CD14-positive monocyte (primary cell): ENCODE results near the gene OPTC. TPM values are rescaled to one million over a fixed set of nuclear protein-coding genes. Genes with fewer than 3 reads are reported as not detected.

Source experiments
- DNase-seq, 3 donors: peaks; one replicate each; pipeline ENCODE4 v3.0.0-alpha.2; 2011 to 2022
- H2AFZ ChIP-seq: 2 replicates; pipeline ENCODE4 v1.6.0; 2012; ENCODE audit warnings: mild to moderate bottlenecking, low read depth, low read length, inconsistent platforms; ENCODE audit not compliant: insufficient read depth, poor library complexity, severe bottlenecking
- H3K27ac ChIP-seq, 2 donors: 1 replicate in 1 of 2; 2 replicates in 1 of 2; pipeline ENCODE4 v1.5.1; 2012 to 2013; ENCODE audit warnings: low read length in 2 of 2, control low read depth in 1 of 2, inconsistent platforms in 1 of 2, low read depth in 1 of 2, mild to moderate bottlenecking in 1 of 2
- H3K27me3 ChIP-seq, 2 donors: one replicate each; pipeline versions ENCODE4 v1.6.0 to v1.6.1; 2011 to 2013; ENCODE audit warnings: low read length in 2 of 2; ENCODE audit not compliant: control insufficient read depth in 2 of 2, insufficient read depth in 2 of 2
- H3K36me3 ChIP-seq, 2 donors: replicated peaks in 1 of 2; 1 replicate in 1 of 2; 2 replicates in 1 of 2; pipeline versions ENCODE4 v1.5.1 to v1.6.1; 2012 to 2013; ENCODE audit warnings: low read length in 2 of 2, control low read depth in 1 of 2, inconsistent platforms in 1 of 2, mild to moderate bottlenecking in 1 of 2; ENCODE audit not compliant: insufficient read depth in 2 of 2, control insufficient read depth in 1 of 2
- H3K4me1 ChIP-seq, 2 donors: 1 replicate in 1 of 2; 2 replicates in 1 of 2; pipeline versions ENCODE4 v1.5.1 to v1.6.1; 2012 to 2013; ENCODE audit warnings: low read length in 2 of 2, control low read depth in 1 of 2, inconsistent platforms in 1 of 2, mild to moderate bottlenecking in 1 of 2, moderate library complexity in 1 of 2; ENCODE audit not compliant: insufficient read depth in 2 of 2, control insufficient read depth in 1 of 2
- H3K4me2 ChIP-seq: replicated peaks from 2 replicates; pipeline ENCODE3; 2012; ENCODE audit warnings: low read length, moderate library complexity, mild to moderate bottlenecking; ENCODE audit not compliant: poor library complexity, severe bottlenecking; ENCODE audit errors: extremely low read depth
- H3K4me3 ChIP-seq, 3 experiments: fragments of 200-600 bp in 1 of 3; sonication (generic) in 1 of 3; replicated peaks in 1 of 3; 1 replicate in 2 of 3; 2 replicates in 1 of 3; pipeline ENCODE4 v1.5.1; 2011 to 2013; ENCODE audit warnings: low read length in 3 of 3, mild to moderate bottlenecking in 3 of 3, control low read depth in 2 of 3, low read depth in 2 of 3, inconsistent platforms in 1 of 3, moderate library complexity in 1 of 3
- H3K79me2 ChIP-seq: 2 replicates; pipeline ENCODE4 v1.6.0; 2012; ENCODE audit warnings: mild to moderate bottlenecking, control low read depth, inconsistent platforms, low read length, moderate library complexity; ENCODE audit not compliant: insufficient read depth
- H3K9ac ChIP-seq: 2 replicates; pipeline ENCODE4 v1.6.0; 2017; ENCODE audit warnings: low read length, mild to moderate bottlenecking; ENCODE audit not compliant: insufficient read depth, poor library complexity, severe bottlenecking
- H3K9me3 ChIP-seq, 2 donors: replicated peaks in 1 of 2; 1 replicate in 1 of 2; 2 replicates in 1 of 2; pipeline versions ENCODE4 v1.5.1 to v1.6.1; 2012 to 2013; ENCODE audit warnings: low read length in 2 of 2, control low read depth in 1 of 2; ENCODE audit not compliant: control insufficient read depth in 1 of 2, insufficient read depth in 1 of 2
- H4K20me1 ChIP-seq: 2 replicates; pipeline ENCODE4 v1.6.0; 2012; ENCODE audit warnings: mild to moderate bottlenecking, low read length, control low read depth, moderate library complexity; ENCODE audit not compliant: insufficient read depth
- H3K27ac Mint-ChIP-seq, 7 donors: one replicate each; pipeline ENCODE4 v1.8.0; 2020; ENCODE audit warnings: mild to moderate bottlenecking in 7 of 7, mixed read lengths in 7 of 7, moderate library complexity in 6 of 7, inconsistent platforms in 2 of 7
- H3K27me3 Mint-ChIP-seq, 3 donors: one replicate each; pipeline ENCODE4 v1.8.0; 2021 to 2022; ENCODE audit warnings: low read depth in 3 of 3, mild to moderate bottlenecking in 3 of 3, mixed read lengths in 3 of 3, moderate library complexity in 3 of 3, inconsistent platforms in 1 of 3
- H3K36me3 Mint-ChIP-seq, 2 donors: one replicate each; pipeline ENCODE4 v1.8.0; 2020; ENCODE audit warnings: mixed read lengths in 2 of 2, inconsistent platforms in 1 of 2, mild to moderate bottlenecking in 1 of 2
- H3K4me1 Mint-ChIP-seq: one replicate; pipeline ENCODE4 v1.8.0; 2020; ENCODE audit warnings: mild to moderate bottlenecking, mixed read lengths
- H3K4me3 Mint-ChIP-seq, 2 donors: one replicate each; pipeline ENCODE4 v1.8.0; 2020; ENCODE audit warnings: mild to moderate bottlenecking in 2 of 2, mixed read lengths in 2 of 2, moderate library complexity in 1 of 2
- H3K9me3 Mint-ChIP-seq, 7 donors: one replicate each; pipeline ENCODE4 v1.8.0; 2020 to 2022; ENCODE audit warnings: mixed read lengths in 7 of 7, mild to moderate bottlenecking in 6 of 7, moderate library complexity in 6 of 7, inconsistent platforms in 2 of 7
- CTCF ChIP-seq: fragments of 200-600 bp; IDR thresholded peaks from one replicate; pipeline ENCODE4 v1.8.0; 2022; ENCODE audit warnings: antibody characterized with exemption, mild to moderate bottlenecking
- WGBS: methylation state at CpG from one replicate; pipeline ENCODE4 v1.1.5; 2013; ENCODE audit warnings: missing lambda C conversion rate; ENCODE audit not compliant: insufficient coverage; 5-methylcytosine and 5-hydroxymethylcytosine counted together
- intact Hi-C, 2 donors: fragments of 100-400 bp; cut with micrococcal nuclease; formaldehyde crosslinking; loops; one replicate each; pipeline versions ENCODE4 v1.15.0 to v1.15.1; 2023
- polyA plus RNA-seq, 3 donors: library from polyadenylated mRNA; depleted of rRNA in 1 of 3; unstranded in 2 of 3; stranded (reverse) in 1 of 3; fragments of 300-500 nt in 2 of 3; fragments of >200 nt in 1 of 3; fragmentation: Illumina TruSeq in 2 of 3; gene quantifications; 1 replicate in 2 of 3; 2 replicates in 1 of 3; pipeline ENCODE4 v1.2.3, GENCODE V29; 2012 to 2021

Gene OPTC
- polyA plus RNA-seq, 3 donors = not detected

GRCh38 chr1:203518541-203518940 is 24.6 kb downstream of the OPTC start:
- no peak for DNase-seq
- Histone ChIP-seq H3K36me3 (no peaks in the 10 kb centered on the region), H3K4me1 (peaks cover 3 to 5% of the 10 kb centered on the region in 2 donors), H3K4me3 (no peak overlapping the region), H3K9me3 (no peaks in the 10 kb centered on the region), H4K20me1 (no peaks in the 10 kb centered on the region), H3K27me3 (no peaks in the 10 kb centered on the region), H3K27ac (no peak overlapping the region), H3K9ac (no peak overlapping the region), H3K79me2 (no peaks in the 10 kb centered on the region), H2AFZ (no peak overlapping the region), H3K4me2 (no peak overlapping the region)
- H3K36me3 Mint-ChIP-seq = no peaks in the 10 kb centered on the region
- peaks cover 0 to 1% (median 0%) of the 10 kb centered on the region in 7 donors for H3K9me3 Mint-ChIP-seq
- H3K4me1 Mint-ChIP-seq = peaks cover 22% of the 10 kb centered on the region
- 94% methylated on average over 3 of the region's 7 CpGs for WGBS
- TF ChIP-seq CTCF = no peak
- intact Hi-C loops = no loop called here
- no peak overlapping the region for H3K4me3 Mint-ChIP-seq
- peak overlapping the region in 1 of 7 donors; percentile 37 for H3K27ac Mint-ChIP-seq
- peaks cover 1 to 3% (median 2%) of the 10 kb centered on the region in 3 donors for H3K27me3 Mint-ChIP-seq

GRCh38 chr1:203519053-203519840 is 25.3 kb downstream of the OPTC start:
- intact Hi-C loops = no loop called here
- H3K9me3 Mint-ChIP-seq = peaks cover 0 to 1% (median 0%) of the 10 kb centered on the region in 7 donors
- WGBS = 83% methylated on average over 7 of the region's 10 CpGs

More at GRCh38 chr1:203519053-203519840, 25.3 kb downstream of the OPTC start:
- TF ChIP-seq CTCF = no peak
- Histone ChIP-seq H3K4me1 (peaks cover 0 to 4% of the 10 kb centered on the region in 2 donors), H3K27ac (no peak overlapping the region), H4K20me1 (no peaks in the 10 kb centered on the region), H3K4me3 (no peak overlapping the region), H3K27me3 (no peaks in the 10 kb centered on the region), H3K4me2 (no peak overlapping the region), H3K36me3 (no peaks in the 10 kb centered on the region), H2AFZ (no peak overlapping the region), H3K79me2 (no peaks in the 10 kb centered on the region), H3K9me3 (no peaks in the 10 kb centered on the region), H3K9ac (no peak overlapping the region)
- peak overlapping the region in 2 of 7 donors; percentile 25 to 50 for H3K27ac Mint-ChIP-seq
- DNase-seq = no peak
- peaks cover 0 to 2% (median 1%) of the 10 kb centered on the region in 3 donors for H3K27me3 Mint-ChIP-seq
- H3K4me1 Mint-ChIP-seq = peaks cover 17% of the 10 kb centered on the region
- no peaks in the 10 kb centered on the region for H3K36me3 Mint-ChIP-seq
- no peak overlapping the region for H3K4me3 Mint-ChIP-seq
